ENCODE data around the gene ASB2.

Gene ASB2

GRCh38 chr14:93986955-93987354 lies 10.6 kb upstream of the ASB2 start:
- TF ChIP-seq CTCF (IDR thresholded peaks at IDR 0.05; ENCODE audit: low read depth, low read length) = no peak
- no peaks in the 10 kb centered on the region for H3K36me3 ChIP-seq
- H3K27ac ChIP-seq = no peak overlapping the region
- H3K27me3 ChIP-seq (ENCODE audit: insufficient read depth, low read depth, severe bottlenecking) = no peaks in the 10 kb centered on the region
- no peak for DNase-seq
- no peak overlapping the region for H3K4me3 ChIP-seq (ENCODE audit: low read depth, low read length)
- H3K9me3 ChIP-seq (ENCODE audit: severe bottlenecking) = no peaks in the 10 kb centered on the region

GRCh38 chr14:93984987-93985410 lies 8.6 kb upstream of the ASB2 start:
- peak; percentile 47 for DNase-seq
- TF ChIP-seq CTCF (IDR thresholded peaks at IDR 0.05; ENCODE audit: low read depth, low read length) = peak; percentile 73
- no peak overlapping the region for H3K27ac ChIP-seq

DNA sequence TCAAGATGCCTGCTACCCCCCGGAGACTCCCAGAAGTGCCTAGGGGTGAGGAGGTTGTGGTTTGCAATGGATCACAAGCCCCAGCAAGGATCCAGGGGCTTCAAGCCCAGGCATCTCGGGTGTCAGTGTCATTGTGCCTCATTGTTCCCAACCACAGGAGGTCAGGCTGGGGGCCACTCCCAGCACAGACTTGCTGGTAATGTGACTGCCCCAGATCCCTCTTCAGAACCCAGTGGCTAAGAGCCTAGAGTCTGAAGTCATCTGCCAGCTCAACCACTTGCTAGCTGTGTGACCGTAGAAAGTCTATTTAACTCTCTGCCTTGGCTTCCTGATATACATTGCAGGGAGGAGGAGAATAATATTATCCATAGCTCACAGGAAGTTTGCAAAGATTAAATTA lies 7.7 kb upstream of the ASB2 start:
- no peak overlapping the region for H3K4me3 ChIP-seq (ENCODE audit: low read depth, low read length)
- H3K36me3 ChIP-seq = no peaks in the 10 kb centered on the region
- no peaks in the 10 kb centered on the region for H3K27me3 ChIP-seq (ENCODE audit: insufficient read depth, low read depth, severe bottlenecking)
- DNase-seq = no peak
- H3K9me3 ChIP-seq (ENCODE audit: severe bottlenecking) = no peaks in the 10 kb centered on the region
- TF ChIP-seq CTCF (IDR thresholded peaks at IDR 0.05; ENCODE audit: low read depth, low read length) = no peak
- H3K27ac ChIP-seq = no peak overlapping the region

More at GRCh38 chr14:93984987-93985410, 8.6 kb upstream of the ASB2 start:
- H3K36me3 ChIP-seq = no peaks in the 10 kb centered on the region
- H3K27me3 ChIP-seq (ENCODE audit: insufficient read depth, low read depth, severe bottlenecking) = no peaks in the 10 kb centered on the region
- H3K9me3 ChIP-seq (ENCODE audit: severe bottlenecking) = no peaks in the 10 kb centered on the region
- no peak overlapping the region for H3K4me3 ChIP-seq (ENCODE audit: low read depth, low read length)

- Histone ChIP-seq H3K36me3 (no peaks in the 10 kb centered on the region), H3K9me3 (ENCODE audit: severe bottlenecking) (no peaks in the 10 kb centered on the region), H3K27me3 (ENCODE audit: insufficient read depth, low read depth, severe bottlenecking) (no peaks in the 10 kb centered on the region), H3K4me3 (ENCODE audit: low read depth, low read length) (no peak overlapping the region), H3K27ac (peak overlapping the region; percentile 34; the same call in 1 of the 2 replicates)
- peak; percentile 80 for DNase-seq
- TF ChIP-seq CTCF (IDR thresholded peaks at IDR 0.05; ENCODE audit: low read depth, low read length) = no peak
Measured at GRCh38 chr14:93982230-93983007, 6.0 kb upstream of the ASB2 start.

- TF ChIP-seq CTCF (IDR thresholded peaks at IDR 0.05; ENCODE audit: low read depth, low read length) = peak; percentile 23; the same call in 1 of the 2 replicates
- DNase-seq = peak; percentile 60
- peaks cover 5% of the 10 kb centered on the region for H3K27me3 ChIP-seq (ENCODE audit: insufficient read depth, low read depth, severe bottlenecking)
- no peak overlapping the region for H3K4me3 ChIP-seq (ENCODE audit: low read depth, low read length)
- no peak overlapping the region for H3K27ac ChIP-seq
- H3K9me3 ChIP-seq (ENCODE audit: severe bottlenecking) = no peaks in the 10 kb centered on the region
- H3K36me3 ChIP-seq = no peaks in the 10 kb centered on the region
Measured at GRCh38 chr14:93981316-93982229, 5.2 kb upstream of the ASB2 start.
